HG02610 (cell line): ENCODE results near the gene DAB2IP.
A peak's percentile ranks its signal among the peaks of the same experiment; 100 is the strongest.

Experiments used
- ATAC-seq: cut with Tn5 transposase; IDR thresholded peaks from one replicate; pipeline ENCODE4 v1.9.1; 2021; ENCODE audit warnings: mild to moderate bottlenecking, moderate library complexity; ENCODE audit not compliant: unreplicated experiment

The DAB2IP gene

DNA sequence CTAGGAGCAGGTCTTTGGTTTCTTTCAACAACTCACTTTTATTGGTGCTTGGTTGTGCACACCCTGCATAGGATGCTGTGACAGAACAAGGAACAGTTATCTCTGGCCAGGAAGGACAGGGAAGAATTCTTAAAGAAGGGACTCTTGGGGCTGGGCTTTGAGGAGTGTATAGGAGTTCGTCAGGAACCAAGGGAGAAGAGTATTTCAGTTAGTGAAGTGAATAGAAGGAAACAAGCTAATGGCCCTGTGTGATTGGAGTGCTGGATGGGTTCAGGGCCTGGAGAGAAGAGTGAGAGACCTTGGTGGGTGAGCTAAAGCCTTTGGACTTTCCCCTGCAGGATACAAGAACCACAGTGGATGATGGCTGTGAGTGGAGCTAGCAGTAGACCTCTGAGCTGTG is 32.2 kb downstream of the DAB2IP start:
- ATAC-seq = no peak

DNA sequence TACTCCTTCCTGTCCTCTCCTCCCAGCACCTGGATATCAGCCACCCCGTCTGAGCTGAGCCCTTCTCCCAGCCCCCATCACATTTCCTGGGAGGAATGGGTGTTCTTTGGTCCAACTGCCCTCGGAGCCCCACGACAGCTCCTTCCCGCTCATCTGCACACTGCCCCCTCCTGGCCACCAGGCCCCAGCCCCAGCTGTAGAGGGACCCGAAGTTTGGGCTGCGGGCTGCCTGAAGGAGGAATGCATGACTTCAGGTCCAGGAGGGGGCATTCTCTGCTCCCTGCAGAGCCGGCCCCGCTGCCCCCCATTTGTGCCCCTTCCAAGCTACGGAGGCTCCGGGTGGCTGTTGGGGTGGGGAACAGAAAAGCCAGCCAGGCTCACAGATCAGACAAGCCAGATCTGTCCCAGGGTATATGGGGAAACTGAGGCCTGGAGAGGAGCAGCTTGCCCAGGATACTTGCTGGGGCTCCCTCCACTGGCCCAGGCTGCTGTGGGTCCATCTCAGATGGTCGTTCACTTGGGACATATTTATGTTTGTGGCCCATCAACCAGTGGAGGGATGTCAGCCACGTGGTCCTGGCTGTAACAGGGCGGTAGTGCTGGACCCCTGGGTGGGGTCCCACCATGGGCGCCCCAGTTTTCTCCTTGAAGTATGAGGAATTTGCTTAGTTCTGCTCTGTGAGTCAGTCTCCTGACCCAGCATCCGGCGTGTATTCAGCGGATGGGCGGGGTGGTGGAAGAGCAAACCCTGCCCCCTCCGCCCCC is 33.1 kb downstream of the DAB2IP start:
- no peak for ATAC-seq

DNA sequence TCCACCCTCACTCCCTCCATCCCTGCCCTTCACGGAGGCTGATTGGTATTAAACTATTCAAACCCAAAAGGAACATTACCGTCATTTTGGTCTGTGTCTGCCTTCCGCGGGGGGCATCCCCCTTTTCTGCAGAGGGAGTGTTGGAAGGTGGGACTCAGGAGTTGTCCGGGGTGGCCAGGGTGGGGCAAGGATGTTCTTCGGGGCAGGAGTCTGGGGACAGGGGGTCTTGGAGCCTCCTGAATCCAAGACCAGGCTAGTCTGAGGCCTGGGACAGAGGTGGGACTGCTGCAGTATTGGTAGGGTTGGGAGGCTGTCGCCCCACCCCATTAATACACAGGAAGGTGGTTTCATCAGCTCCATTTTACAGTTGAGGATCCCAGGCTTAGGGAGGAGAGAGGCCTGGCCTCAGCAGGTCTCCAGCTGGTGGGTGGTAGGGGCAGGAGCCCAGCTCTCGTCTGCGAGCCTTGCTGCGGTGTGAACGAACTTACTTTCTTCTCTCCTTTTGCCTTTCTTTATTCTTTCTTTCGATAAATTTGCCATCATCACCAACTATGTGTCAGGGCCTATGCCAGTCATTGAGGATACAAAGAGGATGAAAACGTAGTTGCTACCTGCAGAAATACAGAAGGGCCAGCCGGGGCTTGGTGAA is 33.8 kb downstream of the DAB2IP start:
- no peak for ATAC-seq

DNA sequence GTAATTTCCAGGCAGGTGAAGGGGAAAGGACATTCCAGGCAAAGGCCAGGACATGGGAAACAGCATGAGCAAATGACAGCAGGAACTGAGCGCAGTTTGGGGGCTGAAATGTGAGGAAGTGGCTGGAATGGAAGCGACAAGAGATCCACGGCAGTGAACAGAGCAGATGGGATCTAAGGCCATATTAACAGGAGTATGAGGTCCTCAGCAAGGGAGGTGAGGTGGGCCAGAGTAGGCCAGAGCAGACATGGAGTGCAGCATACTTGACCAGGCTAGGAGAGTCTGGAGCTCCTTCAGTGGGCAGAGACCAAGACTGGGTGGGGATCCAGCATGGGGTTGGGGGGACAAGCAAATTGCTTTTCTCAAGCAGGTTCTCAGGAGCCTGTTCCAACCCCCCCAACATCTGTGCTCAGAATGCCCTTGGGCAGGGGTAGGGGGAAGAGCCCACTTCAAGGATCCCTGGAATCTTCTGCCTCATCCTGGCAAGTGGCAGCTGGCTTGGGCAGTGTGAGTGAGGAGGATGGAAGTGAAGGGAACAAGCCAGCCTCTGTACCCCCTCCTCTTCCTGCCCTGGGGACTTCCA is 34.5 kb downstream of the DAB2IP start:
- ATAC-seq = no peak

GRCh38 chr9:121686930-121687541 is 35.6 kb downstream of the DAB2IP start:
- no peak for ATAC-seq

DNA sequence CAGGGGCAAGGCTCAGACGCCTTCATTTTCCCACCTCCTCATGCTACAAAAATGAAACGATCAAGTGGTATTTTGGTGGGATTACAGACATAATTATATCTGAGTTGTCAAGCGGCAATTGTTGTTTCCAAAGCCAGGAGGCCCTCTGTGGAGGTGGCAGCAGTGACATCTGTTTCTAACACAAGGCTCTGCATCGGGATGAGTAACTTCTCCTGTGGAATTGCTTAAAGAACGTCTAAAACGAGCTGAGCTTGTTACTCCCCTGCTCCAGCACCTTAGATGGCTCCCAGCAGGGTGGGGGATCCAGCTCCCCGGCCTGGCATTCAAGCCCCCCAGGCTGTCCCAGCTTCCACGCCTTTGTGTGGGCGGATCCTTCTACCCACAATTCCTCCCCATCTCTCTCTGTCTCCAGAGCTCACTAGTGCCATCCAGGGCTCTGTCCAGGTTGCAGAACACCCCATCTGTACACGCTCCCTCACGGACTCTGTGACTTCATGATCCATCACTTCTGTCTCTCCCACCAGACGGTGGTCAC is 36.8 kb downstream of the DAB2IP start:
- no peak for ATAC-seq

DNA sequence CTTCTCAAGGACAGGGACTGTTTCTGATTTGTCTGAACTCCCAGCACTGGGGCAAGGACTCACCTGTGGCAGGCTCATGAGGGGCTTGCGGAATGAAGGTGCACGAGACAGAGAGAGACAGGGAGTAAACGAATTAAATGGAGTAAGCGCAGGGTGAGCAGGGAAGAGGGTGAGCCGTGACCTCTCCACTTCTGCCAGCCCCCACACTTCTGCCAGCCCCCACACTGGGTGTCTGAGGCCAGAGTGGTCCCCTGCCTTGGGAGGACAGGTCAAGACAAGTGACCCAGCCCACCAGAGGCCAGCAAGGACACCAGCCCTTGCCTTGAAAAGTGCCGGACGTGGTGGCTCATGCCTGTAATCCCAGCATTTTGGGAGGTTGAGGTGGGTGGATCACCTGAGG is 37.2 kb downstream of the DAB2IP start:
- ATAC-seq = no peak

DNA sequence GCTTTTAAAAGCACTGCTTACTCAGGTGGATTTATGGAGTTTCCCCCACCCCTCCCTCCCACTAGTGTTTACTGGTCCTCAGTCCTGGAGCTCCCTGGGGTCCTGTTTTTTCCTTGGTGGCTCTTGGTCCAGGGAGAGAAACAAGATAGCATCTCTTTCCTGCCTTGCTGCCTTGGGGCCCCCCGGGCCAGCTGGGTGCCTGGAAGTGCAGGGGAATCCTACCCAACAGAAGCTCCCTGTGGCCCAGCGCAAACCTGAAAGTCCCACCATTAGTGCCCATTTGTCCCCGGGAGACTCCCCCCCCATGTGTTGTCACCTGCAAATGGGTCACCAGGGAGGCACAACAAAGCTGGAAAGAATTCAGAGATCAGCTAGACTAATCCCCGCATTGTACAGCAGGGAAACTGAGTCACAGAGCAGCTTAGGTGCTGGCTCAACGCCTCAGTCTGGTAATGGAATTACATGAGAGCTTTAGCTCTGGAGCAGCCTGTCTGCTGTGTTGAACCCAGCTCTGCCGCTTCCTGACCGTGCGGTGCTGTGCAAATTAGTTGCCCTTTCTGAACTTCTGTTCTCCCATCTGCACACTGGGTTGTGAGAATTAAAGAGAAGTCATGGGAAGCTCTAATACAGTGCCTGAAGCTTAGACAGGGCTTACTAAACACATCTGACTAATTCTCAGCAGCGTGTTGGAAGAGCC is 38.2 kb downstream of the DAB2IP start:
- ATAC-seq = no peak

DNA sequence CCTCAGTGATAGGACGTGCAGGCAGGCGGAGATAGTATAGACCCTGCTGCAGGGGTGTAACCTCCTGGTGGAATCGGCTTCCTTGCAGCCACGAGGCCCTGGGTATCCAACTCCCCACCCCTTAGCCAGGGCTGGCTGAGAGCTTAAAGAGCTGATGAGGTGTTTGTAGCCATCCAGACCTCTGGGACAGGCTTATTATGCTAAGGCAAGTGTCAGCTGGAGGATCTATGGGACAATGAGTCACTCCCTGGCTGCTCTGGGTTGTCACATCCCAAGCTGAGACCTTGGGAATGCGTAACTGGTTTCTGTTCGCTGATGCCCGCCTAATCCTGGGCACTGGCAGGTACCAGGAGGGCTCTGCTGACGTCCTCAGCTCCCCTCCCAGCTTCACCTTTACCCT is 38.9 kb downstream of the DAB2IP start:
- ATAC-seq = no peak

GRCh38 chr9:121690766-121691165 is 39.3 kb downstream of the DAB2IP start:
- no peak for ATAC-seq

DNA sequence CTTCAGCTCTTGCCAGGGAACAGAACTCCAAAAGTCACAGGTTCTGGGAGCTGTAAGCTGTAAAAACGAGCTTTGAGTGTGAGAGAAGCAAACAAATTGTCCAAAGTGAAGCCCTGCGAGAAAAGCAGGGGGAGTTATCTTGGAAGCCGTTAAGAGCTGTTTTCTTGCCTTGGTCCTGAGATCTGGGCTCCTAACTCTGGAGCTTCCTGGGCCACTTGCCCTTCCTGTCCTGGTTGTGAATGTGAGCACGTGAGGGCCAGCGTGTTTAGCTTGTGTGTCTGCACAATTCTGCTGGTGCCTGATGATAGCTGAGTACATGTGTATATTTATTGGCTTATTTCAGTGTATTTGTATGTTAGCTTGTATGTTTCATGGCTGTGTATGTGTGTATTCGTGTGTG is 40.5 kb downstream of the DAB2IP start:
- no peak for ATAC-seq

DNA sequence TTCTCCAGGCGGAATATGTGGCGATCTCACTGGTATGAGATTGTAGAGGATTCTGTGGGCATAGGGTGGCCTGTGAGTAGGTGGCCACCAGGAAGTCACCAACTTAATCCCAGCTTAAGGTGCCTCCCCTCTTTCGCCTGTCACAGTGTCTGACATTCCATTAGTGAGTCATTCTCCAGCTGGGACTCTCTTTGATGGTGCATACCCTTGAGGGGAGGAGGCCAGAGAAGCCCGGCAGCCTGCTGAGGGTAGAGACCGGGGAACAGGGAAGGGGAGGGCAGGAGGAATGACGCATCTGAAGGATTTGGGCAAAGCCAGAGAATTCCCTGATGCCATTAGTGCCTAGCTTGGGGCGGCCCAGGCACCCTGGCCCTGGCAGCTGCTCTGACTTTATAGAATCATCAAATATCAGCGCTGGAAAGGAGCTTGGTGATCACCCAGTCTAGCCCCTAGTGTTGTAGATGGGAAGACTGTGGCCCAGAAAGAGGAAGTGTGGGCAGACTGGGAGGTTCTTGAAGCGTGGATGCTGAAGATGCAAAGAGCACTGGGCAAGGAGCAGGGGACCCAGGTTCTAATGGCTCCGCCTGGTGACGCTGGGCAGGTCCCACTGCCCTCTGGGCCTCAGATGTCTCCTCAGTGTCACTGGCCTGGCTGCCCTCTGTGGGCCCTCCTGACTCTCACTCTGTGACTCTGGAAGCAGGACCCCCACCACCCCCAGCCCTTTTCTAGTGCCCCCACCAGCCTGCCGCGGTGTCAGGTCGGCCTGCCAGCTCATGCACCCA is 41.4 kb downstream of the DAB2IP start:
- ATAC-seq = no peak

GRCh38 chr9:121693388-121693670 is 41.9 kb downstream of the DAB2IP start:
- ATAC-seq = no peak

- no peak for ATAC-seq
These were observed 42.6 kb downstream of the DAB2IP start for GRCh38 chr9:121694001-121694400.

GRCh38 chr9:121694600-121694999 is 43.2 kb downstream of the DAB2IP start:
- no peak for ATAC-seq

GRCh38 chr9:121696930-121697329 is 45.5 kb downstream of the DAB2IP start:
- no peak for ATAC-seq

DNA sequence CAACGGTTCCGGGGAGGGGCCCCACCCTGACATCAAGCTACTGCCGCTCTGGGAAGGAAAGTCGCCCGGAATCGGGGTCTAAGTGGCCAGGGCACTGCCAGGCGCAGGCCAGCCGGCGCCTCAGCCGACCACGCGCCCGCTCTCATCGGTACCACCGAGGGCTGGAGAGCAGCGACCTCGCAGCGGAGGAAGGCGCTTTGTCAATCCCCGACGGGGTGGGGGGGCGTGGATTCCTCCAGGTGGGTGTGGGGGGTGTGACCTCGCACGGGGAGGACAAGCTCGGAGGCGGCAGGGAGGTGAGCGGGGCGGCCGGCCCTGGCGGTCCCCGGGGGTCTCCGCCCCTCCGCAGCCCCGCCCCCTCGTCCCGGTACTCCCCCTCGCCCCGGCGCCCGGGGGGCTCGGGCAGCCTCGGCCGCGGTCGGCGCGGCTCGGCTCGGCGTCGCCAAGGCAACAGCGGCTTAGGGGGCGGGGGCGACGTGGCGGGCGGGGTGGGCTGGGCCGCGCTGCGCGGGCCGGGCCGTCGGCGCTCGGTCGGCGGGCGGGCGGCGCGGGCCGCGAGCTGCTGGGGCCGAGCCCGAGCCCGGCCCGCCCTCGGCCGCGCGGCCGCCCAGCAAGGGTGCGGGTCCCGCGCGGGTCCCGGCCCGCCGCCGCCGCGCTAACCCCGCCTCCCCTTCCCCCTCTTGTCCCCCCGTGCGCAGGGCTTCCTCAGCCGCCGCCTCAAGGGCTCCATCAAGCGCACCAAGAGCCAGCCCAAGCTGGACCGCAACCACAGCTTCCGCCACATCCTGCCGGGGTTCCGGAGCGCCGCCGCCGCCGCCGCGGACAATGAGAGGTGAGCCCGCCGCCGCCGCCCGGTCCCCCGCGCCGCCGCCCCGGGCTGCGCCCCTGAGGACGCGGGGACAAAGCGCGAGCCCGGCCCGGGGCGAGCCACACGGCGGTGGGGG is 47.5 kb downstream of the DAB2IP start:
- peak; percentile 51 for ATAC-seq

DNA sequence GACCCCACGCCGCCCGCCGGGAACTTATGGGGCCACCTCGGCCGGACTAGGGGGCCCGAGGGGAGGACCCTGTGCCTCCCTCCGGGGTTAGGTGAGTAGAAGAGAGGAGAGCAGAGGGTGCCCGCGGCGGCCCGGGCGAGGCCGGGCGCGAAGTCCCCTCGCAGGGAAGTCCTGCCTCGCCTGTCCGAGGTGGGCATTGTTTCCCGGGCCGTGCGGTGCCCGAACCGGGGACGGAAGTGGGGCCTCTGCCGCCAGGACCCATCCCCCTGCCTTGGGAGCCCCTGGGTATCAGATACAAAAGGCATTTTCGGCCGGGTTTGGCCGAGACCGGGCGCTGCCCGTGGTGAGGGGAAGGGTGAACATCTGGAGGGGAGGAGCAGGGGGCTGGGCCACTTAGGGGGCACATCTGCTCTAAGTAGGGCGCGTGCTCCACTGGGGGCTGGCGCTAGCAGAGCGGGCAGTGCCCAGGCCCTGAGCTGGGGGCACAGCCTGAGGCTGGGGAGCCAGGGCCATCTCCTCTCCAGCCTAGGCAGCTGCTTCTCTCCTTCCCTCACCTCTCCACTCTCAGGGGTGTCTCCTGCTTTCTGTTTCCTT is 48.2 kb downstream of the DAB2IP start:
- ATAC-seq = peak; percentile 6
